ENCODE data around the gene PRKAR2B. TPM values are rescaled to one million over a fixed set of nuclear protein-coding genes. Genes with fewer than 3 reads are reported as not detected.

Gene PRKAR2B
- total RNA-seq, 1 experiment from 2014 or later, result 15.1 TPM

GRCh38 chr7:107027208-107027607 is 17.3 kb upstream of the PRKAR2B start (continued):
- TF ChIP-seq ZBTB33 (IDR thresholded peaks at IDR 0.05; ENCODE audit: extremely low read depth, insufficient replicate concordance, low read length), result no peak

GRCh38 chr7:107029061-107029763 is 15.3 kb upstream of the PRKAR2B start:
- Histone ChIP-seq H3K79me2 (ENCODE audit: insufficient read depth, low read length) (no peaks in the 10 kb centered on the region), H3K4me2 (ENCODE audit: low read length) (no peak overlapping the region), H3K27me3 (ENCODE audit: insufficient read depth, low read length) (no peaks in the 10 kb centered on the region), H3K9me3 (ENCODE audit: control insufficient read depth in 1 of 2, insufficient read depth in 1 of 2, low read depth in 1 of 2, low read length in 2 of 2) (no peaks in the 10 kb centered on the region), H3K4me3 (replicated peaks in 1 of 2; ENCODE audit: low read depth in 1 of 2, low read length in 2 of 2) (no peak overlapping the region), H3K36me3 (ENCODE audit: control insufficient read depth in 1 of 2, insufficient read depth in 2 of 2, low read length in 2 of 2) (no peaks in the 10 kb centered on the region), H3K27ac (ENCODE audit: low read depth, low read length) (no peak overlapping the region), H3K9me2 (ENCODE audit: insufficient read depth) (no peaks in the 10 kb centered on the region), H3K9ac (ENCODE audit: low read length) (no peak overlapping the region), H4K20me1 (ENCODE audit: insufficient read depth) (no peaks in the 10 kb centered on the region), H2AFZ (ENCODE audit: low read depth, low read length, poor library complexity, severe bottlenecking) (no peak overlapping the region), H3K4me1 (ENCODE audit: control insufficient read depth in 1 of 2, insufficient read depth in 2 of 2, low read length in 2 of 2) (no peaks in the 10 kb centered on the region)
- no TSS peak for BruUV-seq (replicated peaks)
- RAD21 ChIA-PET (ENCODE audit: low non-redundant PET in 1 of 2, low total read pairs in 2 of 2, uncharacterized antibody in 2 of 2, unreplicated experiment in 2 of 2), result no interaction called here
- DNase-seq (ENCODE audit: low read depth, low spot score), result no peak
- ATAC-seq, result no peak
- intact Hi-C loops (cut with micrococcal nuclease), result no loop called here
- CTCF ChIA-PET, result interaction anchor here (0.9 to 1.2 kb wide), 2 partner anchors 9 to 82 kb away, joined by 3 read pairs; no protein-coding TSS in a partner anchor
- POLR2A ChIA-PET, result no interaction called here
- TF ChIP-seq REST (IDR thresholded peaks at IDR 0.05; ENCODE audit: low read depth), result no peak
